GM12891 (cell line): ENCODE results near the gene STK32B. TPM values are rescaled to one million over a fixed set of nuclear protein-coding genes. Genes with fewer than 3 reads are reported as not detected.
"Not testable (repeated sequence)": the region's sequence is repeated elsewhere in the genome, so short reads cannot be mapped to it uniquely, and the experiment has no call there.

Experiments
- DNase-seq: peaks from one replicate; pipeline ENCODE4 v3.0.0; 2011; ENCODE audit warnings: low spot score; ENCODE audit not compliant: insufficient read length
- FAIRE-seq: peaks from 2 replicates; lab custom pipeline; 2011; peaks lifted over from hg19 to GRCh38; lab: Jason Lieb, UNC
- PAX5 ChIP-seq: IDR thresholded peaks from 2 replicates; pipeline ENCODE4 v1.6.1; 2011; ENCODE audit warnings: low read length, moderate library complexity, mild to moderate bottlenecking; ENCODE audit not compliant: insufficient read depth, severe bottlenecking
- POLR2A ChIP-seq: IDR thresholded peaks from 2 replicates; pipeline ENCODE4 v1.6.1; 2011; ENCODE audit warnings: low read depth, low read length, control low read depth
- POLR2AphosphoS5 ChIP-seq: IDR thresholded peaks from 2 replicates; pipeline ENCODE4 v1.6.1; 2011; ENCODE audit warnings: low read depth, low read length, control low read depth
- POU2F2 ChIP-seq: IDR thresholded peaks from 2 replicates; pipeline ENCODE4 v1.6.1; 2011; ENCODE audit warnings: low read depth, mild to moderate bottlenecking, control low read depth, low read length, moderate library complexity
- SPI1 ChIP-seq: IDR thresholded peaks from 2 replicates; pipeline ENCODE4 v1.6.1; 2011; ENCODE audit warnings: low read depth, low read length, control low read depth
- TAF1 ChIP-seq: IDR thresholded peaks from 2 replicates; pipeline ENCODE4 v1.6.1; 2011; ENCODE audit warnings: low read depth, low read length, control low read depth
- polyA plus RNA-seq: library from polyadenylated mRNA; unstranded; fragments of >200 nt; gene quantifications from one replicate; pipeline ENCODE4 v1.2.1, GENCODE V29; 2012; ENCODE audit warnings: low read depth, missing spikeins, inconsistent platforms; ENCODE audit not compliant: missing spikeins

The STK32B gene
- polyA plus RNA-seq, result 0.22 TPM

DNA sequence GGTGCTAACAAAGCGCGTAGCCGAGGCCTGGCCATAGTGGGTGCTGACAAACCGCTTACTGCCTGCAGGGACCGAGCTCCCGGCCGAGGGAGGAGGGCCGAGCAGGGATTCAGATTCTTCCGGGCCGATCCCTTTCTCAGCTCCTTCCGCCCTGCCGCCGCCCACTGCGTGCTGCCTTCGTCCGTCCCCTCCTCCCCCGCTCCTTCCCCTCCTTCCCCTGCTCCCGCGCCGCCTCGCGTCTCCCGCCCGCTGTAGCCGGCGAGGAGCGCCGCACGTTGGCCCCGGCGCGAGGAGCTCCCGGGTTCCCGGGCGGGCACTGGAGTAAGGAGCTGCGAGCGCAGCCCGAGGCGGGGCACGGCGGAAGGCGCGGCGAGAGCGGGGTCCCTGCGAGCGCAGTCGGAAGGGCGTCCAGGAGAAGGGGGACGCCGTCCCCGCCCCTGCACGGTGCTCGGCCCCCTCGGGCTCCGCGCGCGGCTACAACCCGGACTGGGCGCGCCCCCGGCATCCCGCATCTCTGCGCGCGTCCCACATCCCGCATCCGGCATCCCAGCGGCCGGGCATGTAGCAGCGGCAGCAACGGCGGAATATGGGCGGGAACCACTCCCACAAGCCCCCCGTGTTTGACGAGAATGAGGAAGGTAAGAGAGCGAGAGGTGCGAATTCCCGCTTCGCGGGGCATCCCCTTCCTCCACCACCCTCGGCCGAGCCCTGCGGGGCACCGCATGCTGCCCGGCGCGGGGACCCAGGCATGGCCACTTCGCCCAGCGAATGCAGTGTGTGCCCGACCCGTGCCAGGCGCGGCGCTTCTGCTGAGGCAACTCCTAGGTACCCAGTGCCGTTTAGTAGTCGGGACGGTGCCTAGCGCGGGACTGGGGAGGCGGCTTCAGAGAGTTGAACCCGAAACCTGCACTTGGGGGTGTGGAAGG, at the start of gene STK32B:
STK32B (plus strand) TSS at position 203 of the 926 bp plus-strand sequence.
- TF ChIP-seq POU2F2 (no peak), TAF1 (no peak), SPI1 (no peak), POLR2AphosphoS5 (no peak), POLR2A (no peak), PAX5 (no peak)
- peak; percentile 39 for DNase-seq
- FAIRE-seq, result no peak

GRCh38 chr4:5001641-5002040, 49.6 kb upstream of the STK32B start:
- not testable (repeated sequence) for FAIRE-seq, DNase-seq

- FAIRE-seq (no peak), DNase-seq (no peak)
- TF ChIP-seq TAF1 (no peak), POLR2A (no peak), POLR2AphosphoS5 (no peak)
Measured at GRCh38 chr4:5003372-5003857, 47.9 kb upstream of the STK32B start.

DNA sequence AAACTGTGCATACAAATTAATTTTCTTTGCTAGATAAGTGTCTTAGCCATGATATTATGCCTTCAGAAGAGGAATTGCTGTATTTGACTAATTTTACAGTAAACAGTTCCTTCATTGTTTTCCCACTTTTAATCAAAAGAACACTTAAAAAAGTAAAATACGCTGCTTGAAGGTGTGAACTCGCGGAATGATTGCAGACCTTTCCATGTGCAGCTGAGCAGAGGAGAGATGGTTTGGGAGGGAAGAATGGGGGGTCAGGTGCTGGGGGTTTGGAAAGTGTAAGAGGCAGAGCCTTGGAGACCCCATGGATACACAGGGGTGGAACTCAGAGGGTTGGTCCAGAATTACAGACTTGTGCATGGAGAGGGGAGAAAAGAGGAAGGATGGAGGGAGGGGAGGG, 47.4 kb upstream of the STK32B start:
- TF ChIP-seq PAX5 (no peak), SPI1 (no peak), TAF1 (no peak), POLR2A (no peak), POU2F2 (no peak), POLR2AphosphoS5 (no peak)
- DNase-seq (no peak), FAIRE-seq (no peak)

GRCh38 chr4:5004496-5004895, 46.8 kb upstream of the STK32B start:
- no peak for TF ChIP-seq POLR2A
- TF ChIP-seq POLR2AphosphoS5, result no peak
- no peak for TF ChIP-seq SPI1
- no peak for TF ChIP-seq PAX5
- TF ChIP-seq POU2F2, result no peak
- no peak for TF ChIP-seq TAF1
- DNase-seq (no peak), FAIRE-seq (no peak)

- FAIRE-seq, DNase-seq: not testable (repeated sequence)
Measured at GRCh38 chr4:5006932-5007331, 44.3 kb upstream of the STK32B start.

GRCh38 chr4:5009796-5010195, 41.5 kb upstream of the STK32B start:
- DNase-seq, result no peak
- no peak for FAIRE-seq
- TF ChIP-seq TAF1 (no peak), PAX5 (no peak), POLR2A (no peak), POLR2AphosphoS5 (no peak), POU2F2 (no peak), SPI1 (no peak)

GRCh38 chr4:5010984-5011383, 40.3 kb upstream of the STK32B start:
- DNase-seq (no peak), FAIRE-seq (no peak)
- TF ChIP-seq POU2F2 (no peak), TAF1 (no peak), POLR2A (no peak), POLR2AphosphoS5 (no peak), PAX5 (no peak), SPI1 (no peak)

GRCh38 chr4:5012244-5012898, 38.9 kb upstream of the STK32B start:
- FAIRE-seq (no peak), DNase-seq (no peak)
- TF ChIP-seq POLR2A, result no peak
- TF ChIP-seq POU2F2, result no peak
- no peak for TF ChIP-seq SPI1
- no peak for TF ChIP-seq TAF1
- TF ChIP-seq PAX5, result no peak
- TF ChIP-seq POLR2AphosphoS5, result no peak
